ENCODE results near the gene LPAR3. TPM values are rescaled to one million over a fixed set of nuclear protein-coding genes. Genes with fewer than 3 reads are reported as not detected.

The LPAR3 gene
- total RNA-seq, 1 experiment from 2014 or later: 0.13 TPM

GRCh38 chr1:84870591-84870990, 22.4 kb downstream of the LPAR3 start:
- ChIA-PET CTCF (no interaction called here), POLR2A (ENCODE audit: low non-redundant PET) (no interaction called here)
- no peaks in the 10 kb centered on the region for H3K36me3 ChIP-seq (ENCODE audit: insufficient read depth, low read length, poor library complexity, severe bottlenecking)
- H3K27ac ChIP-seq (ENCODE audit: low read depth, low read length, poor library complexity, severe bottlenecking): no peak overlapping the region
- intact Hi-C loops (cut with micrococcal nuclease; ENCODE audit: unreplicated experiment): no loop called here
- TF ChIP-seq EZH2 (IDR thresholded peaks at IDR 0.05; ENCODE audit: borderline replicate concordance, low read depth, low read length, poor library complexity, severe bottlenecking): no peak
- TF ChIP-seq, protein P1, sequence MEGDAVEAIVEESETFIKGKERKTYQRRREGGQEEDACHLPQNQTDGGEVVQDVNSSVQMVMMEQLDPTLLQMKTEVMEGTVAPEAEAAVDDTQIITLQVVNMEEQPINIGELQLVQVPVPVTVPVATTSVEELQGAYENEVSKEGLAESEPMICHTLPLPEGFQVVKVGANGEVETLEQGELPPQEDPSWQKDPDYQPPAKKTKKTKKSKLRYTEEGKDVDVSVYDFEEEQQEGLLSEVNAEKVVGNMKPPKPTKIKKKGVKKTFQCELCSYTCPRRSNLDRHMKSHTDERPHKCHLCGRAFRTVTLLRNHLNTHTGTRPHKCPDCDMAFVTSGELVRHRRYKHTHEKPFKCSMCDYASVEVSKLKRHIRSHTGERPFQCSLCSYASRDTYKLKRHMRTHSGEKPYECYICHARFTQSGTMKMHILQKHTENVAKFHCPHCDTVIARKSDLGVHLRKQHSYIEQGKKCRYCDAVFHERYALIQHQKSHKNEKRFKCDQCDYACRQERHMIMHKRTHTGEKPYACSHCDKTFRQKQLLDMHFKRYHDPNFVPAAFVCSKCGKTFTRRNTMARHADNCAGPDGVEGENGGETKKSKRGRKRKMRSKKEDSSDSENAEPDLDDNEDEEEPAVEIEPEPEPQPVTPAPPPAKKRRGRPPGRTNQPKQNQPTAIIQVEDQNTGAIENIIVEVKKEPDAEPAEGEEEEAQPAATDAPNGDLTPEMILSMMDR (conservative IDR thresholded peaks at IDR 0.05; ENCODE audit: low read depth, low read length): no peak
- no peaks in the 10 kb centered on the region for H3K9me3 ChIP-seq (ENCODE audit: low read depth, low read length, poor library complexity, severe bottlenecking)
- no TSS peak for BruUV-seq (replicated peaks)
- DNase-seq (ENCODE audit: low spot score): no peak
- H3K4me3 ChIP-seq (ENCODE audit: low read depth, low read length, poor library complexity, severe bottlenecking): no peak overlapping the region
- H3K27me3 ChIP-seq (replicated peaks; ENCODE audit: insufficient read depth, low read depth, low read length, poor library complexity): peaks cover 44% of the 10 kb centered on the region
- H3K4me1 ChIP-seq (ENCODE audit: insufficient read depth, low read length, poor library complexity, severe bottlenecking): no peaks in the 10 kb centered on the region

GRCh38 chr1:84869720-84870119, 23.3 kb downstream of the LPAR3 start:
- BruUV-seq (replicated peaks): no TSS peak
- H3K9me3 ChIP-seq (ENCODE audit: low read depth, low read length, poor library complexity, severe bottlenecking): no peaks in the 10 kb centered on the region

GRCh38 chr1:84862810-84863251, 30.2 kb downstream of the LPAR3 start:
- no peaks in the 10 kb centered on the region for H3K36me3 ChIP-seq (ENCODE audit: insufficient read depth, low read length, poor library complexity, severe bottlenecking)
- ChIA-PET POLR2A (ENCODE audit: low non-redundant PET) (no interaction called here), CTCF (no interaction called here)
- DNase-seq (ENCODE audit: low spot score): no peak
- TF ChIP-seq, protein P1 (conservative IDR thresholded peaks at IDR 0.05; ENCODE audit: low read depth, low read length): no peak
- no peak for TF ChIP-seq EZH2 (IDR thresholded peaks at IDR 0.05; ENCODE audit: borderline replicate concordance, low read depth, low read length, poor library complexity, severe bottlenecking)
- no peak overlapping the region for H3K4me3 ChIP-seq (ENCODE audit: low read depth, low read length, poor library complexity, severe bottlenecking)
- H3K27me3 ChIP-seq (replicated peaks; ENCODE audit: insufficient read depth, low read depth, low read length, poor library complexity): no peaks in the 10 kb centered on the region
- intact Hi-C loops (cut with micrococcal nuclease; ENCODE audit: unreplicated experiment): no loop called here
- H3K4me1 ChIP-seq (ENCODE audit: insufficient read depth, low read length, poor library complexity, severe bottlenecking): no peaks in the 10 kb centered on the region
- H3K27ac ChIP-seq (ENCODE audit: low read depth, low read length, poor library complexity, severe bottlenecking): no peak overlapping the region
- H3K9me3 ChIP-seq (ENCODE audit: low read depth, low read length, poor library complexity, severe bottlenecking): no peaks in the 10 kb centered on the region
- no TSS peak for BruUV-seq (replicated peaks)

More at GRCh38 chr1:84869720-84870119, 23.3 kb downstream of the LPAR3 start:
- POLR2A ChIA-PET (ENCODE audit: low non-redundant PET): no interaction called here
- intact Hi-C loops (cut with micrococcal nuclease; ENCODE audit: unreplicated experiment): no loop called here
- Histone ChIP-seq H3K4me1 (ENCODE audit: insufficient read depth, low read length, poor library complexity, severe bottlenecking) (no peaks in the 10 kb centered on the region), H3K4me3 (ENCODE audit: low read depth, low read length, poor library complexity, severe bottlenecking) (no peak overlapping the region), H3K36me3 (ENCODE audit: insufficient read depth, low read length, poor library complexity, severe bottlenecking) (no peaks in the 10 kb centered on the region), H3K27me3 (replicated peaks; ENCODE audit: insufficient read depth, low read depth, low read length, poor library complexity) (peaks cover 43% of the 10 kb centered on the region), H3K27ac (ENCODE audit: low read depth, low read length, poor library complexity, severe bottlenecking) (no peak overlapping the region)
- CTCF ChIA-PET: no interaction called here
- TF ChIP-seq, protein P1 (conservative IDR thresholded peaks at IDR 0.05; ENCODE audit: low read depth, low read length): no peak
- no peak for TF ChIP-seq EZH2 (IDR thresholded peaks at IDR 0.05; ENCODE audit: borderline replicate concordance, low read depth, low read length, poor library complexity, severe bottlenecking)
- DNase-seq (ENCODE audit: low spot score): no peak

Data from A673 (cell line).